ENCODE results near the gene BTG1.

Gene BTG1

GRCh38 chr12:92133171-92133570, 12.5 kb downstream of the BTG1 start:
- no peaks in the 10 kb centered on the region for H3K27me3 ChIP-seq (replicated peaks)
- no peak for DNase-seq
- no peak overlapping the region for H3K4me3 ChIP-seq (ENCODE audit: low read depth, low read length)
- no peaks in the 10 kb centered on the region for H3K36me3 ChIP-seq (replicated peaks)
- TF ChIP-seq, protein P1, sequence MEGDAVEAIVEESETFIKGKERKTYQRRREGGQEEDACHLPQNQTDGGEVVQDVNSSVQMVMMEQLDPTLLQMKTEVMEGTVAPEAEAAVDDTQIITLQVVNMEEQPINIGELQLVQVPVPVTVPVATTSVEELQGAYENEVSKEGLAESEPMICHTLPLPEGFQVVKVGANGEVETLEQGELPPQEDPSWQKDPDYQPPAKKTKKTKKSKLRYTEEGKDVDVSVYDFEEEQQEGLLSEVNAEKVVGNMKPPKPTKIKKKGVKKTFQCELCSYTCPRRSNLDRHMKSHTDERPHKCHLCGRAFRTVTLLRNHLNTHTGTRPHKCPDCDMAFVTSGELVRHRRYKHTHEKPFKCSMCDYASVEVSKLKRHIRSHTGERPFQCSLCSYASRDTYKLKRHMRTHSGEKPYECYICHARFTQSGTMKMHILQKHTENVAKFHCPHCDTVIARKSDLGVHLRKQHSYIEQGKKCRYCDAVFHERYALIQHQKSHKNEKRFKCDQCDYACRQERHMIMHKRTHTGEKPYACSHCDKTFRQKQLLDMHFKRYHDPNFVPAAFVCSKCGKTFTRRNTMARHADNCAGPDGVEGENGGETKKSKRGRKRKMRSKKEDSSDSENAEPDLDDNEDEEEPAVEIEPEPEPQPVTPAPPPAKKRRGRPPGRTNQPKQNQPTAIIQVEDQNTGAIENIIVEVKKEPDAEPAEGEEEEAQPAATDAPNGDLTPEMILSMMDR (IDR thresholded peaks at IDR 0.05; ENCODE audit: low read depth, low read length, missing control alignments), result no peak
- in situ Hi-C loops (cut with HindIII; ENCODE audit: low pct_ligation_motif_present, low sequenced_read_pairs), result no loop called here
- no peak overlapping the region for H3K27ac ChIP-seq

- no peaks in the 10 kb centered on the region for H3K36me3 ChIP-seq (replicated peaks)
- no peaks in the 10 kb centered on the region for H3K27me3 ChIP-seq (replicated peaks)
- no peak overlapping the region for H3K4me3 ChIP-seq (ENCODE audit: low read depth, low read length)
- TF ChIP-seq, protein P1 (IDR thresholded peaks at IDR 0.05; ENCODE audit: low read depth, low read length, missing control alignments), result no peak
- no peak for DNase-seq
- in situ Hi-C loops (cut with HindIII; ENCODE audit: low pct_ligation_motif_present, low sequenced_read_pairs), result no loop called here
- H3K27ac ChIP-seq, result no peak overlapping the region
These were observed 13.4 kb downstream of the BTG1 start for GRCh38 chr12:92132288-92132687.

- no peak overlapping the region for H3K27ac ChIP-seq
- no peak overlapping the region for H3K4me3 ChIP-seq (ENCODE audit: low read depth, low read length)
- no peaks in the 10 kb centered on the region for H3K36me3 ChIP-seq (replicated peaks)
- TF ChIP-seq, protein P1 (IDR thresholded peaks at IDR 0.05; ENCODE audit: low read depth, low read length, missing control alignments), result no peak
- no peak for DNase-seq
- in situ Hi-C loops (cut with HindIII; ENCODE audit: low pct_ligation_motif_present, low sequenced_read_pairs), result no loop called here
- no peaks in the 10 kb centered on the region for H3K27me3 ChIP-seq (replicated peaks)
These were observed 14.6 kb downstream of the BTG1 start for GRCh38 chr12:92130999-92131398.

GRCh38 chr12:92129609-92130008, 16.0 kb downstream of the BTG1 start:
- H3K27ac ChIP-seq, result no peak overlapping the region
- H3K36me3 ChIP-seq (replicated peaks), result no peaks in the 10 kb centered on the region
- in situ Hi-C loops (cut with HindIII; ENCODE audit: low pct_ligation_motif_present, low sequenced_read_pairs), result no loop called here
- TF ChIP-seq, protein P1 (IDR thresholded peaks at IDR 0.05; ENCODE audit: low read depth, low read length, missing control alignments), result no peak
- no peak overlapping the region for H3K4me3 ChIP-seq (ENCODE audit: low read depth, low read length)
- no peak for DNase-seq
- no peaks in the 10 kb centered on the region for H3K27me3 ChIP-seq (replicated peaks)

- DNase-seq, result no peak
- no peaks in the 10 kb centered on the region for H3K27me3 ChIP-seq (replicated peaks)
- TF ChIP-seq, protein P1 (IDR thresholded peaks at IDR 0.05; ENCODE audit: low read depth, low read length, missing control alignments), result no peak
- H3K36me3 ChIP-seq (replicated peaks), result no peaks in the 10 kb centered on the region
- H3K4me3 ChIP-seq (ENCODE audit: low read depth, low read length), result no peak overlapping the region
- no peak overlapping the region for H3K27ac ChIP-seq
- in situ Hi-C loops (cut with HindIII; ENCODE audit: low pct_ligation_motif_present, low sequenced_read_pairs), result no loop called here
These were observed 17.0 kb downstream of the BTG1 start for GRCh38 chr12:92128612-92129011.

- H3K27ac ChIP-seq, result no peak overlapping the region
- in situ Hi-C loops (cut with HindIII; ENCODE audit: low pct_ligation_motif_present, low sequenced_read_pairs), result no loop called here
- DNase-seq, result no peak
- TF ChIP-seq, protein P1 (IDR thresholded peaks at IDR 0.05; ENCODE audit: low read depth, low read length, missing control alignments), result no peak
- no peaks in the 10 kb centered on the region for H3K36me3 ChIP-seq (replicated peaks)
- H3K27me3 ChIP-seq (replicated peaks), result no peaks in the 10 kb centered on the region
- H3K4me3 ChIP-seq (ENCODE audit: low read depth, low read length), result no peak overlapping the region
These were observed 21.0 kb downstream of the BTG1 start for GRCh38 chr12:92124689-92125029.
